H1 (cell line): ENCODE data around the gene UGGT1. TPM values are rescaled to one million over a fixed set of nuclear protein-coding genes. Genes with fewer than 3 reads are reported as not detected.

Source experiments
- CTCF ChIA-PET: fragments of 300-600 bp; sonication (Branson Sonifier 250); formaldehyde crosslinking; loops from one replicate; lab custom pipeline; 2021; ENCODE audit not compliant: partially characterized antibody; lab: Charles Lee
- POLR2A ChIA-PET: fragments of 300-600 bp; sonication (Branson Sonifier 250); formaldehyde crosslinking; loops from one replicate; lab custom pipeline; 2021; ENCODE audit warnings: inconsistent platforms; ENCODE audit not compliant: partially characterized antibody; lab: Charles Lee
- DNase-seq, 2 experiments: peaks; one replicate each; pipeline versions ENCODE4 v3.0.0 to v3.0.0-alpha.2; 2010 to 2022; ENCODE audit warnings: low spot score in 2 of 2, low read depth in 1 of 2, mixed read lengths in 1 of 2
- FAIRE-seq: peaks from 2 replicates; lab custom pipeline; 2011; peaks lifted over from hg19 to GRCh38; lab: Jason Lieb, UNC
- H2AFZ ChIP-seq: 2 replicates; pipeline ENCODE4 v1.8.1; 2012; ENCODE audit warnings: low read length, inconsistent platforms
- H2AK5ac ChIP-seq: 2 replicates; pipeline ENCODE4 v1.6.1; 2013; ENCODE audit warnings: low read depth, low read length
- H2BK120ac ChIP-seq: replicated peaks from 2 replicates; pipeline ENCODE3; 2013; ENCODE audit warnings: low read depth, low read length, inconsistent platforms
- H2BK12ac ChIP-seq: 2 replicates; pipeline ENCODE4 v1.6.1; 2013; ENCODE audit warnings: low read depth, low read length
- H2BK15ac ChIP-seq: 2 replicates; pipeline ENCODE4 v1.6.1; 2013; ENCODE audit warnings: low read length
- H2BK20ac ChIP-seq: 2 replicates; pipeline ENCODE4 v1.6.1; 2013; ENCODE audit warnings: low read length
- H2BK5ac ChIP-seq: 2 replicates; pipeline ENCODE4 v1.6.1; 2013; ENCODE audit warnings: low read depth, low read length
- H3K14ac ChIP-seq: 2 replicates; pipeline ENCODE4 v1.6.1; 2013; ENCODE audit warnings: inconsistent platforms; ENCODE audit not compliant: insufficient read length
- H3K18ac ChIP-seq: 2 replicates; pipeline ENCODE4 v1.6.1; 2013; ENCODE audit warnings: low read length; ENCODE audit errors: extremely low read depth
- H3K23ac ChIP-seq: 2 replicates; pipeline ENCODE4 v1.6.1; 2013; ENCODE audit warnings: inconsistent platforms; ENCODE audit not compliant: insufficient read length
- H3K23me2 ChIP-seq: 2 replicates; pipeline ENCODE4 v1.6.1; 2013; ENCODE audit warnings: low read depth, low read length
- H3K27ac ChIP-seq: 2 replicates; pipeline ENCODE4 v1.6.1; 2011; ENCODE audit warnings: low read depth, low read length, inconsistent platforms
- H3K27me3 ChIP-seq, 4 experiments: replicated peaks in 1 of 4; 1 replicate in 1 of 4; 2 replicates in 3 of 4; pipeline versions ENCODE4 v1.6.1 to v1.8.1; 2011 to 2013; ENCODE audit warnings: low read length in 3 of 4, mild to moderate bottlenecking in 3 of 4, inconsistent platforms in 2 of 4, mixed read lengths in 2 of 4, moderate library complexity in 1 of 4; ENCODE audit not compliant: control insufficient read depth in 3 of 4, insufficient read depth in 3 of 4; ENCODE audit errors: extremely low read depth in 1 of 4
- H3K36me3 ChIP-seq, 4 experiments: 2 replicates each; pipeline versions ENCODE4 v1.6.1 to v1.8.1; 2011 to 2013; ENCODE audit warnings: mild to moderate bottlenecking in 4 of 4, low read length in 3 of 4, moderate library complexity in 2 of 4, control low read depth in 1 of 4, inconsistent platforms in 1 of 4; ENCODE audit not compliant: insufficient read depth in 4 of 4, control insufficient read depth in 2 of 4
- H3K4ac ChIP-seq: replicated peaks from 2 replicates; pipeline ENCODE3; 2013; ENCODE audit warnings: low read length, low read depth, mixed read lengths, inconsistent platforms; ENCODE audit not compliant: insufficient read length
- H3K4me1 ChIP-seq, 4 experiments: replicated peaks in 1 of 4; 1 replicate in 1 of 4; 2 replicates in 3 of 4; pipeline versions ENCODE4 v1.6.1 to v1.8.1; 2011 to 2013; ENCODE audit warnings: low read length in 3 of 4, inconsistent platforms in 2 of 4, mixed read lengths in 1 of 4; ENCODE audit not compliant: insufficient read depth in 4 of 4, control insufficient read depth in 3 of 4
- H3K4me2 ChIP-seq, 2 experiments: 2 replicates each; pipeline versions ENCODE4 v1.6.1 to v1.8.1; 2011 to 2013; ENCODE audit warnings: low read depth in 2 of 2, low read length in 2 of 2, control low read depth in 1 of 2, inconsistent platforms in 1 of 2, mild to moderate bottlenecking in 1 of 2; ENCODE audit not compliant: insufficient read depth in 1 of 2
- H3K4me3 ChIP-seq, 4 experiments: fragments of 200-600, 300-600 bp in 1 of 4; sonication (generic), shearing (Covaris generic), sonication (Bioruptor Twin) in 1 of 4; 2 replicates each; pipeline versions ENCODE4 v1.5.1 to v1.8.1; 2011 to 2016; ENCODE audit warnings: low read length in 4 of 4, low read depth in 3 of 4, control low read depth in 2 of 4, inconsistent platforms in 2 of 4, mild to moderate bottlenecking in 2 of 4, mixed read lengths in 1 of 4, moderate library complexity in 1 of 4; ENCODE audit not compliant: insufficient read depth in 2 of 4; ENCODE audit errors: extremely low read depth in 1 of 4
- H3K56ac ChIP-seq: replicated peaks from 2 replicates; pipeline ENCODE3; 2013; ENCODE audit warnings: low read depth, mild to moderate bottlenecking, mixed read lengths, low read length, inconsistent platforms; ENCODE audit not compliant: insufficient read length
- H3K79me1 ChIP-seq: 2 replicates; pipeline ENCODE4 v1.6.1; 2013; ENCODE audit warnings: low read depth, low read length, control low read depth
- H3K79me2 ChIP-seq, 2 experiments: 2 replicates each; pipeline versions ENCODE4 v1.6.1 to v1.8.1; 2012 to 2013; ENCODE audit warnings: low read length in 2 of 2, mild to moderate bottlenecking in 2 of 2, inconsistent platforms in 1 of 2; ENCODE audit not compliant: insufficient read depth in 2 of 2, control insufficient read depth in 1 of 2
- H3K9ac ChIP-seq, 4 experiments: replicated peaks in 1 of 4; 1 replicate in 1 of 4; 2 replicates in 3 of 4; pipeline versions ENCODE4 v1.6.1 to v1.8.1; 2011 to 2013; ENCODE audit warnings: low read depth in 3 of 4, low read length in 3 of 4, control low read depth in 2 of 4, mild to moderate bottlenecking in 2 of 4, moderate library complexity in 2 of 4, inconsistent platforms in 1 of 4; ENCODE audit errors: extremely low read depth in 1 of 4
- H3K9me3 ChIP-seq, 2 experiments: 2 replicates each; pipeline versions ENCODE4 v1.6.1 to v1.8.1; 2012 to 2013; ENCODE audit warnings: mild to moderate bottlenecking in 2 of 2, moderate library complexity in 2 of 2, control low read depth in 1 of 2, inconsistent platforms in 1 of 2, low read depth in 1 of 2, low read length in 1 of 2, mixed read lengths in 1 of 2; ENCODE audit not compliant: insufficient read depth in 2 of 2
- H4K20me1 ChIP-seq, 2 experiments: replicated peaks in 1 of 2; 2 replicates each; pipeline versions ENCODE3 to v1.8.1; 2011 to 2013; ENCODE audit warnings: inconsistent platforms in 2 of 2, low read length in 2 of 2, mild to moderate bottlenecking in 1 of 2; ENCODE audit not compliant: insufficient read depth in 2 of 2, control insufficient read depth in 1 of 2
- H4K5ac ChIP-seq: 2 replicates; pipeline ENCODE4 v1.6.1; 2013; ENCODE audit warnings: low read length, low read depth, mixed read lengths, inconsistent platforms; ENCODE audit not compliant: insufficient read length
- H4K8ac ChIP-seq: 2 replicates; pipeline ENCODE4 v1.8.0; 2013; ENCODE audit warnings: mild to moderate bottlenecking, moderate library complexity, low read length, inconsistent platforms; ENCODE audit not compliant: insufficient read depth; ENCODE audit errors: extremely low read depth
- H4K91ac ChIP-seq: replicated peaks from 2 replicates; pipeline ENCODE3; 2013; ENCODE audit warnings: low read length, mixed read lengths, inconsistent platforms; ENCODE audit not compliant: insufficient read length
- ASH2L ChIP-seq: fragments of 200-600, 300-600 bp; sonication (generic); IDR thresholded peaks from one replicate; pipeline ENCODE4 v1.7.1; 2017; ENCODE audit warnings: low read length
- CBX5 ChIP-seq: fragments of 300-800, 300-1000 bp; sonication (generic); IDR thresholded peaks from 2 replicates; pipeline ENCODE4 v1.7.1; 2016; ENCODE audit warnings: antibody characterized with exemption, low read length, low read depth
- CBX8 ChIP-seq: fragments of 300-800, 300-1000 bp; sonication (generic); IDR thresholded peaks from 2 replicates; pipeline ENCODE4 v1.7.1; 2016; ENCODE audit warnings: low read depth, low read length, borderline replicate concordance
- CHD1 ChIP-seq: IDR thresholded peaks from 2 replicates; pipeline ENCODE4 v1.6.1; 2012; ENCODE audit warnings: low read depth, low read length, improper control_type of control experiment
- CHD2 ChIP-seq: IDR thresholded peaks from 2 replicates; pipeline ENCODE4 v1.6.1; 2012; ENCODE audit warnings: low read length, improper control_type of control experiment
- CREB1 ChIP-seq: IDR thresholded peaks from 2 replicates; pipeline ENCODE4 v1.6.1; 2012; ENCODE audit warnings: inconsistent platforms
- EP300 ChIP-seq, 2 experiments: IDR thresholded peaks; 1 replicate in 1 of 2; 2 replicates in 1 of 2; pipeline ENCODE4 v1.6.1; 2011 to 2012; ENCODE audit warnings: low read depth in 2 of 2, low read length in 2 of 2, mild to moderate bottlenecking in 2 of 2, borderline replicate concordance in 1 of 2, inconsistent platforms in 1 of 2, moderate library complexity in 1 of 2
- PHF8 ChIP-seq: fragments of 200-600 bp; sonication (generic); conservative IDR thresholded peaks from 2 replicates; pipeline ENCODE4 v1.7.1; 2012; ENCODE audit warnings: low read depth, mild to moderate bottlenecking, inconsistent platforms, low read length, moderate library complexity
- POU5F1 ChIP-seq: IDR thresholded peaks from 2 replicates; pipeline ENCODE4 v1.6.1; 2011; ENCODE audit warnings: low read depth, mild to moderate bottlenecking, low read length, moderate library complexity
- RBBP5 ChIP-seq: IDR thresholded peaks from 2 replicates; pipeline ENCODE4 v1.7.1; 2012; ENCODE audit warnings: low read depth, mild to moderate bottlenecking, inconsistent platforms, low read length, moderate library complexity, borderline replicate concordance
- WGBS, 2 experiments: shearing (Covaris generic) in 1 of 2; methylation state at CpG; one replicate each; pipeline versions ENCODE4 v1.1.6 to v1.1.7; 2013 to 2015; ENCODE audit warnings: low lambda C conversion rate in 2 of 2, mixed read lengths in 2 of 2, inconsistent platforms in 1 of 2, low coverage in 1 of 2, missing lambda C conversion rate in 1 of 2; ENCODE audit not compliant: insufficient replicate concordance in 2 of 2, insufficient coverage in 1 of 2, insufficient read length in 1 of 2; ENCODE audit errors: extremely low coverage in 1 of 2, missing lambda C conversion rate in 1 of 2; 5-methylcytosine and 5-hydroxymethylcytosine counted together
- polyA plus RNA-seq, 7 experiments: library from polyadenylated mRNA; depleted of rRNA in 3 of 7; stranded (reverse) in 5 of 7; unstranded in 2 of 7; fragments of >200 nt in 5 of 7; fragments of 200-250 nt in 2 of 7; gene quantifications; 1 replicate in 5 of 7; 2 replicates in 1 of 7; 4 replicates in 1 of 7; pipeline versions ENCODE4 v1.2.1 to v1.2.3, GENCODE V29; 2011 to 2013; ENCODE audit warnings: missing spikeins in 2 of 7, mixed read lengths in 2 of 7
- total RNA-seq: library from RNA; stranded (reverse); fragmentation: NEBNext Ultra II Directional; extraction: Animal tissue kit (Norgen Biotek cat#: 25700); gene quantifications from 2 replicates; pipeline ENCODE4 v1.2.1, GENCODE V29; 2021
- TF ChIP-seq, protein P1 (sequence below): IDR thresholded peaks from 2 replicates; pipeline ENCODE4 v1.6.1; 2012; ENCODE audit warnings: inconsistent platforms

UGGT1 gene
- total and polyA plus RNA-seq, 2 of the 8 experiments (the other 6 are each of a cell fraction or from before 2014, with no cell fraction given), result 14.9 to 57.3 TPM

GRCh38 chr2:128086244-128086643 lies 4.8 kb upstream of the UGGT1 start:
- Histone ChIP-seq H4K20me1 (no peaks in the 10 kb centered on the region), H3K27ac (no peak overlapping the region), H3K4ac (no peak overlapping the region), H3K79me1 (no peaks in the 10 kb centered on the region; the same call in 1 of the 2 replicates), H3K9me3 (peaks cover 0 to 7% of the 10 kb centered on the region in 2 experiments; a peak in 2 of 4 replicates), H3K4me2 (no peak overlapping the region), H2AFZ (no peak overlapping the region), H3K9ac (no peak overlapping the region), H3K27me3 (no peaks in the 10 kb centered on the region), H2AK5ac (no peak overlapping the region), H3K23ac (no peak overlapping the region), H2BK120ac (no peak overlapping the region), H3K18ac (no peak overlapping the region), H4K91ac (no peak overlapping the region), H3K36me3 (no peaks in the 10 kb centered on the region), H2BK5ac (no peak overlapping the region), H4K5ac (no peak overlapping the region), H2BK20ac (no peak overlapping the region), H3K79me2 (no peaks in the 10 kb centered on the region), H3K14ac (no peak overlapping the region), H2BK15ac (no peak overlapping the region), H4K8ac (no peak overlapping the region), H3K23me2 (no peaks in the 10 kb centered on the region), H3K4me1 (no peaks in the 10 kb centered on the region), H3K4me3 (no peak overlapping the region), H3K56ac (no peak overlapping the region), H2BK12ac (no peak overlapping the region)
- CTCF ChIA-PET, result interaction anchor here (0.7 to 7.3 kb wide), 3 partner anchors 23 to 105 kb away, joined by 3 to 38 read pairs (median 4); no protein-coding TSS in a partner anchor
- TF ChIP-seq CREB1, result no peak
- TF ChIP-seq POU5F1, result no peak
- TF ChIP-seq, protein P1, sequence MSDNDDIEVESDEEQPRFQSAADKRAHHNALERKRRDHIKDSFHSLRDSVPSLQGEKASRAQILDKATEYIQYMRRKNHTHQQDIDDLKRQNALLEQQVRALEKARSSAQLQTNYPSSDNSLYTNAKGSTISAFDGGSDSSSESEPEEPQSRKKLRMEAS, result no peak
- TF ChIP-seq RBBP5, result no peak
- no peak for TF ChIP-seq CBX8
- no peak for TF ChIP-seq CHD1
- no peak for TF ChIP-seq EP300 (IDR thresholded peaks at IDR 0.05; ENCODE audit: borderline replicate concordance in 1 of 2, low read depth in 2 of 2, low read length in 2 of 2)
- no peak for TF ChIP-seq CHD2
- TF ChIP-seq CBX5, result no peak
- TF ChIP-seq PHF8, result no peak
- no peak for TF ChIP-seq ASH2L
- DNase-seq (no peak), FAIRE-seq (no peak)
- POLR2A ChIA-PET, result interaction anchor here (0.6 to 1.0 kb wide), 2 partner anchors 53 to 204 kb away, joined by 3 to 4 read pairs; no protein-coding TSS in a partner anchor
- WGBS, 2 experiments, result 81% methylated on average over 3 of the region's 3 CpGs; no CpG with 5 or more reads in 1 of the 2 experiments
